Skin epidermis (tissue), 12 donors: Measurements from ENCODE around the gene CHST11.

Experiments
- H3K27ac ChIP-seq, 21 experiments: fragments of 200-600 bp; sonication (generic) in 11 of 21; one replicate each; pipeline ENCODE4 v1.5.0; 2020; ENCODE audit warnings: mild to moderate bottlenecking in 3 of 21, inconsistent platforms in 2 of 21, moderate library complexity in 2 of 21
- H3K4me3 ChIP-seq, 7 experiments: fragments of 200-600 bp; sonication (generic) in 2 of 7; one replicate each; pipeline ENCODE4 v1.5.0; 2020; ENCODE audit warnings: inconsistent platforms in 2 of 7, mild to moderate bottlenecking in 2 of 7, moderate library complexity in 1 of 7

CHST11 gene

DNA sequence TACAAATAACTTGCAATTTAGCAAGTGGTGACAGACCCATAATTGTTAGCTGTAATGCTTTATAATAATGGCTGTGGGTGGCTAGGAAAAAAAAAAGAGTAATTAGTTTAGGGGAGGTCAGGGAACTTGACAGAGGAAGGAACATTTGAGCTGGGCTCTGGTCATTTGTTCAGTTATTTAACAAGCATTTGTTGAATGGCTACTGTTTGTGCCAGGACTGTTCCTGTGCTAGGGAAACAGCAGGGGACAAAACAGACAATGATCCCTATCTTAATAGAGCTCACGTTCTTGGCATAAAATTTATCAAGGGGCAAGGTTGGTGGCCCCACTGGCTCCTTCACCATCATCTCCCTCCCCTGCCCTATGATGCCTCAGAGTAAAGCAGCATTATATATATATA is 18.5 kb downstream of the CHST11 start:
- H3K4me3 ChIP-seq, result no peak overlapping the region
- peak overlapping the region in 1 of 21 experiments; percentile 17 for H3K27ac ChIP-seq

DNA sequence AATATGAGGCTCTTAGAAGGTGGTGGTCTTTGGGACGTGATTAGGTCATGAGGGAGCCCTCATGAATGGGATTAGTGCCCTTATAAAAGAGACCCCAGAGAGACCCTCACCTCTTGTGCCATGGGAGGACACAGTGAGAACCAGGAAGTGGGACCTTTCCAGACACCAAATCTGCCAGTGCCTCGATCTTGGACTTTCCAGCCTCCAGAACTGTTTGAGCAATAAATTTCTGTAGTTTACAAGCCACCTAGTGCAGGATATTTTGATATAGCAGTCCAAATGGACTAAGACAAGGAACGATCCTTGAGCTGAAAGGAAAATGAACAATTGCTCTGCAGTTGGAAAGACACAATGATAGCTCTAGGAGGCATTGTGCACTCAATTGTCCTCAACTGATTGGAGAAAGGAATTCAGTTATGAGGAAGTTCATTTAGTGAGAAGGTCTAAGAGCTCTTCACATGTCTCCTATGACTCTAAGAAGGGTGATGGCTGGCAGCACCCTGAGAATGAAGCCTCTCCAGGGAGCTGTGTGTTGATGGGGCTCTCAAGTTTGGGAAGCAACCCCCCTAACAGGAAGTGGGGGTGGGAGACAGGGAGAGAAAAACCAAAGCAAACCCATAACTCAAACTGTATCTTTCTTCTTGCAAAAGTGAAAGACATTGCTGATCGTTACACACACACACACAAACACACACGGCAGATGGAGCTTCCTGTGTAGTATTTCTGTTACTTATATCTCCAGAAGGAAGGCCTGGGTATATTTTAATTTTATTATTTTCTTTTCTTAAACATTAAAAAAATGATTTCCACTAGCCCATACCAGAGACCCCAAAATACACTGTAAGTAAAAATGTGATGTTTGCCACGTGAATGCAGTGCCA is 21.0 kb downstream of the CHST11 start:
- H3K4me3 ChIP-seq, result peak overlapping the region in 1 of 7 experiments; percentile 13
- peak overlapping the region in 15 of 21 experiments; percentile 32 to 89 (median 73) for H3K27ac ChIP-seq

DNA sequence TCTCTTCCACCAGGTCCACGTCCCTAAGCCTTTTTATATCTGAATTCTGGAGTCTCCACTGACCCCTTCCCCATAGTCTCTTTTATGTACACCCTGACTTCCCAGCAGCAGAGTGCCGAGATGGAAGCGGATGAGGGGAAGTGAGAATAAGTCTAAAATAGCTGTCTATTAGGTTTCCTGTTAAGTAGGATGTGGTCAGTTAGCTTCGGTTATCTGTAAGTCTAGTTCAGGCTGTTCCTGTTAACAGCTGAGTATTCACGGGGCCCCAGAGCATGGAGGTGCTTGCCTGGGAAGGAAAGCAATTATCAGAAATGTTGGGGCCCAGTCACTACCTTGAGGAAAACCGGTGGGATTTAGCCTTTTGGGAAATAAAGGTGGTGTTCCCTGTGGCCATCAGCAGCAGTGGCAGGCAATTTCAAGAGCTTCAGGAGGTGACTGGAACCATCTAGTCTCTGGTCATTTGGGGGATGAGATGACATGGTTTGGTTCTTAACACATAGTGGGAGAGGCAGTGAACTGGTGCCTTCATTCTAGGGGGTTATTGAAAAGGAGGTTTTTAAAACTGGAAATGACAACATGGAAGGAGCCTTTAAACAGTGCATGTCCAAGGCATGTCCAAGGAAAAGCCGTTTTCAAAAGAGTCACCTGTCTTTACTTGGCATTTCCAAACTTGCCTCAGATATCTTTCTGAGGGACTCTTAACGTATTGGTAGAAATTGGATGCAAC is 21.8 kb downstream of the CHST11 start:
- H3K27ac ChIP-seq, result peak overlapping the region in 17 of 21 experiments; percentile 7 to 89 (median 72)

DNA sequence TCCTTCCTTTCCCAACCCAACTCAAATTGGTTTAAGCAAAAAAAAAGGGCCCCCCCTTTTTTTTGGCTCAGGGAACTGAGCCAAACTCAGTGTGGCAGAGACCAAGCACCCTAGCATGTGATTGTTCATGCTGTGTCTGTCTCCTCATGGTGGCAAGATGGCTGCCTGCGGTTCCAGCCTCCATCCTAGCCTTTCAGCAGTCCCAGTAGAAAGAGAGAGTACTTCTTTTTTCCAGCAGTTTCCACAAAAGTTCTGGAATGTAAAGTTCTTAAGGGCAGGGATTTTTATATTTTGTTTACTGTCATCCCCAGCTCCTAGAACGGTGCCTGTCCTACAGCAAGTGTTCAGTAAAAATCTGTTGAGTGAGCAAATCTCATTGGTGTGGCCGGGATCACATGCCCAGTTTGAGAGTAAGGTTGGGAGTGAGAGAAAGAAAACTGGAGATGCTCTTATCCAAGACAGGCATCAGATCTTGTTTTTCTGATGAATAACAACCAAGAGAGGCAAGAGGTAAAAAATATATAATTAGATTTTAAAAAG is 22.4 kb downstream of the CHST11 start:
- H3K27ac ChIP-seq, result peak overlapping the region in 16 of 21 experiments; percentile 7 to 89 (median 72)
- H3K4me3 ChIP-seq, result no peak overlapping the region

More for the DNA sequence above, 21.8 kb downstream of the CHST11 start:
- peak overlapping the region in 1 of 7 experiments; percentile 13 for H3K4me3 ChIP-seq

DNA sequence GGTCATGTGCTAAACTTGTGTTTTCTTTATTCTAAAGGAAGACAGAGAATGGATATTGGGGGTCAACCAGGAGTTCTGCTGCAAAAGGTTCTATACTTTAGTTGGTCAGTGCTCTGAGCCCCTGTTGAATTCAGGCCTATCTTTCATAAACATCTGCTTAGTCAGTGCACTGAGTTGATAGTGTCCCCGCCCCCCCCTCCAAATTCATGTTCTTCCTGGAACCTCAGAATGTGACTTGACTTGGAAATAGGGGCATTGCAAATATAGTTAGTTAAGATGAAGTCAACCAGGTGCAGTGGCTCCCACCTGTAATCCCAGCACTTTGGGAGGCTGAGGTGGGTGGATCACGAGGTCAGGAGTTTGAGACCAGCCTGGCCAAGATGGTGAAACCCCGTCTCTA is 23.3 kb downstream of the CHST11 start:
- peak overlapping the region in 6 of 21 experiments; percentile 76 to 89 (median 82) for H3K27ac ChIP-seq
- no peak overlapping the region for H3K4me3 ChIP-seq

DNA sequence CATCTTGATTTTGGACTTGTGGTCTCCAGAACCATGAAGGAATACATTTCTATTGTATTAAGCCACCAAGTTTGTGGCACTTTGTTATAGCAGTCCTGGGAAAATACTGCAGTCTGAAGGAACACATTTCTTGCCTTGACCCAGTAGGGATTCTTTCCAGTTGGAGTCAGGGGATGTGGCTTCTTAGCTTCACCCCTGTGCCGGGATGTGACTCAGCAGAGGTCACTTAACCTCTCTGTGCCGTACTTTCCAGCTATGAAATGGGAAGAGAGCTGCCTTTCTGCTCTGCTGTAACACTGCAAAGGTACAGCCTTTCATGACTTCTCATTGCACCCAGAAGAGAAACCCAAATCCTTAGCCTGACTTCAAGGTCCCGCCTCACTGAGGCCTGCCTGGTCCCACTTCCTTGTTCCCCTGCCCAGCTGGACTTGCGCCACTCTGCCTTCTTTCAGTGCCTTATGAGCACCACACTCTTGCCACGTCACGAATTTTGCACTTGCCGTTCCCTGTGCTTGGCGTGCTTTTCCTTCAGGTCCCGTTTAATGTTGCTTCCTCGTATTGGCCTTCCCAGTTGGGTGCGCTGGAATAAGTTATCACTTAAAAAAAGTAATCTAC is 24.2 kb downstream of the CHST11 start:
- Histone ChIP-seq H3K4me3 (no peak overlapping the region), H3K27ac (peak overlapping the region in 5 of 21 experiments; percentile 10 to 83 (median 34))

DNA sequence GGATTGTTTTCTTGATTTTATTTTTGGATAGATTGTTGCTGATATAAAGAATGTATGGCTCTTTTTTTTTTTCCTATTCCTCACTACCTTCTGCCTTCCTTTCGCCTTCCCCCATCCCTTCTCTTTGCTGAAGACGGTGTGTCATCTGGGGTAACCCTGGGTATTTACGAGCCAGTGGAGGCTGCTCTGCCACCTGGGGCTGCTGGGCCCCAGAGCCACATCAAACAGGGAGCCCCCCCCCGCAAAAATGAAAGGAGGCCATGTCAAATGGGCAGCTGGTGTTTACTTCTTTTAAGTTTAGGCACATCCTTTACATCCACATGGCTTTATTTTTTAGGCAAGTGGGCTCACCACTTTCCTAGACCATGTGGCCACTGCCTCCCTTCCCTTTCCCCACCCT is 25.4 kb downstream of the CHST11 start:
- Histone ChIP-seq H3K4me3 (no peak overlapping the region), H3K27ac (peak overlapping the region in 3 of 21 experiments; percentile 15 to 79 (median 31))

DNA sequence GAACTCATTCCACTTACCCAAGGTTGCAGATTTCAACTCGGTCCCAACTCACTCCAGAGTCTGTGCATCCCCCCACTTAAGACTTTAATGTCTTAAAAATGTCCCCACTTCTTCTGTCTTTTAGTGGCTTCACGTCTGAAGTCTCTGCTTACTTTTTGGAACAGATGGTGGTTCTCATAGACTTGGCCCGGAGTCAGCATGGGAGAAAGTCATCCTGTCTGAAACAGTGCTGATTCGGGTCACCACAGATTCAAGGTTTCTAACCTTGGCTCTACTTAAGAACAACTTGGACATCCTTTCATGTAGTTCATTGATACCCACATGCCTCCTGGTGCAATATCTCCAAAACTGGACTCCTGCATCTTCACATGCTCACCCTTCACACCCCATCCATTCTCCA is 26.0 kb downstream of the CHST11 start:
- Histone ChIP-seq H3K4me3 (no peak overlapping the region), H3K27ac (peak overlapping the region in 1 of 21 experiments; percentile 79)

DNA sequence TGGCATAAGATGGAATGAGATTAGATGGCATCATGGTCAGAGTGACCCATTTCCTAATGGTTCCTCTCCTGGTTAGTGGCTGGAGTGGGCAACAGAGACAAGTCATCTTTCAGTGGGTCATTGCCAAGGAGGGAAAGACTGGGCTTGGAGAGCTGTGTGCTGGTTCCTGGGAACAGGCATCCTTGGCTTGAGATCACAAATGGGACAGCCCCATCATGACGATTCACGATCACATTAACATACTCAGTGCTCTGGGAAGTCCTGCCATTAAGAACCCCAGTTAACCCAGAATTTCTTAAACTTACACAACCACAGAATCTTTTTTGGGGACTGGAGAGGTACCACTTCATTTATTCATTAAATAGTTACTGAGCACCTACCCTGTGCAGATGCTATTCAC is 27.3 kb downstream of the CHST11 start:
- H3K27ac ChIP-seq, result peak overlapping the region in 1 of 21 experiments; percentile 24
- no peak overlapping the region for H3K4me3 ChIP-seq

DNA sequence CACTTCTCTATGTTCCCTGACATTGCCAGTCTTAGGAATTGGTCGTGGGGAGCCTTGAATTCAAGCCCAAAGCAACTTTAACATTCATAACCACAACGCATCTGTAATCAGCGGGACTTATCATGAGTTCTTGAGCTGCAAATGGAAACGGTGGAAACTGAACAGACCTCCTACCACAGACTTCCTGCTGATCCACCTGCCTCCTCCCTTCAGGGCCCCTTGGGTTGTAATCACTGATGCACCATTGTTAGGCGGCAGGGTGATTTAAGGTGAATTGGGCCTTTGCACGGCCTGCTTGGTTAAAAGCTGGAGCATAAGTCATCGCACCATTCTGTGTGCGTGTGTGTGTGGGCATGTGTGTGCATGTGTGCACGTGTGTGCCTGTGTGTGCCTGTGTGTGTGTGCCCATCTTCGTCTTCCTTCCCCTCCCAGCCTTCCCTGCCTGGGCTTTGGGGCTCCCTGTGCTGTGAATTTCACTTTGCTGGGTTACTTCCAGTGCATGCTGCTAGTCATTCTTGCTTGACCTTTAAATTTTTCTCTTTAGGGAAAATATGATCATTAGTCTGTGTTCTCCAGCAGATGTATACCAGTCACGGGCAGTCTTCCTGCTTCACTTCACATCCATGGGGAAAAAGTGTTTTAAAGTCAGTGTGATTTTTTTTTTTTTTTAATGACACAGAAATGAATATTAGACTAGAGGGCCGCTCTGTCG is 29.1 kb downstream of the CHST11 start:
- peak overlapping the region in 13 of 21 experiments; percentile 2 to 74 (median 52) for H3K27ac ChIP-seq
- H3K4me3 ChIP-seq, result no peak overlapping the region

DNA sequence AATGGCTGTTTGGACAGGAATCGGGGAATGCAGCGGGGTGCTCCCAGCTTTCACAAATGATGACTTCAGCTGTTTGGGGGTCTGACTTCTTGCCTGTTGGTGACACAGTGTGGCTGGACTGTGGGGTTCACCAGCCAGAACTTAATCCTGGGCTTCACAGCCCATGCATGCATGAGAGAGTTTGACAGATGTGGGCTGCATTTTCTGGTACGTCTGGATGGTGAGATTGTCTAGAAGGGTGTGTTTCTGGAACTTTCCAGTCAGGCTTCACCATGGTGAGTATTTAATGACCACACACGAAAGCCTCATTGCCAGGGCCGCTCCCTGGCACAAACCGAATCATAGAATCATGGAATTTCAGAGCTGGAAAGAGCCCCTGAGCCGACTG is 29.6 kb downstream of the CHST11 start:
- Histone ChIP-seq H3K4me3 (no peak overlapping the region), H3K27ac (peak overlapping the region in 14 of 21 experiments; percentile 2 to 74 (median 40))

DNA sequence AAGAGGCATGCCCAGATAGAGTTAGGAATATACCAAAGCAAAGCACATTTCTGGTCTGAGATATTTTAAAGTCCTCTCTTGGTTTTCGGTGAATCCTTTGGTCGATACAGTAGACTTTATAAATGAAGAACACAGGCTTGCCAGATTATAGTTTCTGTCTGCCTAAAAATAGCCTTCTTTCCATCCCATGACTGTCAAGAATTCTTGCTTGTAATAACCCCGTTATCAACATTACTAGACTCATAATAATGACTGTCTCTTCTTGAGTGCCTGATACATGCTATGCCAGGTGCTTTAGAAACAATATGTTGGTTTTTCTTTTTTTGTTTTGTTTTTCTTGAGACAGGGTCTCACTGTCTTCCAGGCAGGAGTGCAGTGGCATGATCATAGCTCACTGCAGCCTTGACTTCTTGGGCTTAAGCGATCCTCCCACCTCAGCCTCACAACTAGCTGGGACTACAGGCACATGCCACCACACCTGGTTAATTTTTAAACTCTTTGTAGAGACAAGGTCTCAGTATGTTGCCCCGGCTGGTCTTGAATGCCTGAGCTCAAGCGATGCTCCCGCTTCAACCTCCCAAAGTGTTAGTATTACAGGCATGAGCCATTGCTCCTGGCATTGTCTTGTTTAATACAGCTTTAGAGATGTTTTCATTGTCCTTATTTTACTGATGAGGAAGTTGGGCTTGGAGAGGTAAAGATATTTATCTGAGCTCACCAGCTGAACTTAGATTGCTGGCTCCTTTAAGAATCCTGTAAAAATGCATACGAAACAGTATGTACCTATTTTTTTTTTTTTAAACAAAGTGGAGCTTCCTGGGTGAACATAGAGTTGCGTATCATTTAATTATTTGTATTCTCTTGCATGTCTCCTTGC is 30.4 kb downstream of the CHST11 start:
- Histone ChIP-seq H3K4me3 (no peak overlapping the region), H3K27ac (peak overlapping the region in 12 of 21 experiments; percentile 10 to 74 (median 40))

DNA sequence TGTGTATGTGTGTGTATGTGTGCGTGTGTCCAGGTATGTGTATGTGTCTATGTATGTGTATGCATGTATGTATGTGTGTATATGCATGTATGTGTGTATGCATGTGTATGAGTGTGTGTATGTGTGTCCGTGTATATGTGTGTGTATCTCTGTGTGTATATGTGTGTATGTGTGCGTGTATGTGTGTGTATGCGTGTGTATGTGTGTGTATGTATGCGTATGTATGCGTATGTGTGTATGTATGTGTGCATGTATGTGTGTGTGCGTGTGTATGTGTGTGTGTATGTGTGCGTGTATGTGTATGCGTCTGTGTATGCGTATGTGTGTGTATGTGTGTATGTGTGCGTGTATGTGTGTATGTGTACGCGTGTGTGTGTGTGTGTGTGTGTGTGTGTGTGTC is 31.6 kb downstream of the CHST11 start:
- no peak overlapping the region for H3K4me3 ChIP-seq
- no peak overlapping the region for H3K27ac ChIP-seq

DNA sequence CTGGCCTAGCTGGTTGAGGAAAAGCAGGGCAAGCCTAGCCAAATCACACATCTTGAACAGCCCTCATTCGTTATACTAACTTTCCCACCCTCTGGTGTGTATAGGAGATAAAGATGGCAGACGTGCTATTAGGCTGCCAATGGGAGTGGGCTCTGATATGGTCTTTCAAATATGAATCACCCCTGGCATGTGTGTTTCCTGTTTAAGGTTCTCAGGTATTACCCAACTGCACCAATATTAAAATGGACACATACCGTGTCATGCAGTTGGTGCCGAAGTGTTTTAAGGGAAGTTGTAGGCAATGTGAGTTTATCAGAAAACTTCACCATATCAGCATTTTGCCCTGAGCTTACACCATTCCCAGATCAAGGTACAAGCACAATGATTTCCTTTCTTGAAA is 33.4 kb downstream of the CHST11 start:
- Histone ChIP-seq H3K27ac (peak overlapping the region in 2 of 21 experiments; percentile 24 to 55), H3K4me3 (no peak overlapping the region)

DNA sequence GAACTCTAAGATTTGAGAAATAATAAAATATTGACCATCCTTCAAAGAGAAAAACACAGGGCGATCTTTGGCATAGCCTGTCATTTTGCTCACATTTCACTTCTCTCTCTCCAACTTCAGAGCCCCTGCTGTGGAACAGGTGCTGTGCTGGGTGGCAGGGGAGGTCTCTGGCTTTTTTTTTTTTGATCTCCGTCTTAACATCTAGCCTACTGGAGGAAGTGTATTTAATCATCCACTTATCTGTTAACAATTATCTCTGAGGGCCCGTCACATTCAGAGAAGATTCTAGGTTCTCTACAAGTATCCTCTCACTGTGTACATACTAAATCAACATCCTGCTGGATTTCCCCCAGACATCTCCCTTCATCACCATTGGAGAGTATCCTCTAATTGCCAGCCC is 34.1 kb downstream of the CHST11 start:
- H3K27ac ChIP-seq, result peak overlapping the region in 2 of 21 experiments; percentile 22 to 55
- no peak overlapping the region for H3K4me3 ChIP-seq

DNA sequence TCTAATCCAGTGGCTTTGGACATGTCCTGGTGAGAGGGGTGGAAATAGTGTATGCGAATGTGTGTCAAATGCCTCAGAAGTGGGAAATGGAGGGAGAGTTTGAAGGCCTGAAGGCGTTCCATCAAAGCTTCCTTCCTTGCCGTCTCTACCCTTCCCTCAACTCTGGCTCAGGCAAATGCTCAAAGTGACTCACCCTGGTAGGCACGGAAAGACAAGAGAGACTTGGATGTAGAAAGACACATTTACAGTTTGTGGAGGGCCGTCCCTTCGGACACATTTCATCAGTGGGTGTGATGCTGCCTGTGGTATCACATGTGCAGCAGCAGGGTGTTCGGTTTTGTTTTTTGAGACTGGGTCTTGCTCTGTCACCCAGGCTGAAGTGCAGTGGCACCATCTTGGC is 36.7 kb downstream of the CHST11 start:
- peak overlapping the region in 15 of 21 experiments; percentile 3 to 89 (median 66) for H3K27ac ChIP-seq

DNA sequence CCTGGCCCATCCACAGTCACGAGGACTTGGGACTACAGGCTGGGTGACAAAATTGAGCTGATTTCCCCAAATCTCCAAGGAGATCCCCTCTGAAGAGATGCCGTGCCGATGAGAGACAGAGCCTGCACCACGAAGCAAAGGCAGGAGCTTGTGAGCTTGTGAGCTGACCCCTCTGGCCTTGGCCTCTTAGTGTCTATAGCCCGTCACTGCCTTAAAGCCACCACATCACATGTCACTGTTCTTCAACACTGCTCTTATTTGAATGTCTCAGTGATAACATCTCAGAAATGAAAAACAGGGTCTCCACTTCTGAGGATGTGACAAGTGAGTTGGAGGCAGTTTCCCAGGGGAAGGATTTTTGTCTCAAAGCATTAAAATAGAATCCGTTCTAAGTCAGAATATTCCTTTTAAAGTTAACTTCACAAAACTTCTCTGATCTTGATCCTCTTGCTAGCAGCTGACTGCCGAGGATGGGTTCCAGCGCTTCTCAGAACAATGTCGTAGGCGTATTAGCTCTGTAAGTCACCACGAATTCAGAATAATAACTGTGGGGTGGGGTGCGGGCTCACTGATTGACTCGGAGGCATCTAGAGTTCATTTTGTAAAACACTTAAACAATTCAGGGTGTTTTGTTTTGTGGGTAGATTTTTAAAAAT is 37.5 kb downstream of the CHST11 start:
- peak overlapping the region in 17 of 21 experiments; percentile 3 to 89 (median 62) for H3K27ac ChIP-seq
- H3K4me3 ChIP-seq, result no peak overlapping the region

More for the DNA sequence above, 36.7 kb downstream of the CHST11 start:
- no peak overlapping the region for H3K4me3 ChIP-seq

DNA sequence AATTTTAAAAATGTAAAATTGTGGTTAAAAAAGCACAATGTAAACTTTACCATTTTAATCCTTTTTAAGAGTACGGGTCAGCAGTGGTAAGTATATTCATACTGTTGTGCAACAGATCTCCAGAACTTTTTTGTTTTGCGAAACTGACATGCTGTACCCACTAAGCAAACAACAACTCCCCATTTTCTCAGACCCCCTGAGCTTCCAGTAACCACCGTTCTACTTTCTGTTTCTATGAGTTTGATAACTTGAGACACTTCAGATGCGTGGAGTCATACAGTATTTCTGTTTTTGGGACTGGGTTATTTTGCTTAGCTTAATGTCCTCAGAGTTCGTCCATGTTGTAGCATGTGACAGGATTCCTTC is 38.0 kb downstream of the CHST11 start:
- Histone ChIP-seq H3K27ac (peak overlapping the region in 13 of 21 experiments; percentile 20 to 89 (median 67)), H3K4me3 (no peak overlapping the region)
